VCaP (cell line): ENCODE measurements around the gene COPS3.

Experiments used
- H3K27ac ChIP-seq: fragments of 450-650 bp; 2 replicates; pipeline ENCODE4 v1.5.1; 2017
- TF ChIP-seq, protein P1 (sequence below): fragments of 450-650 bp; conservative IDR thresholded peaks from 2 replicates; pipeline ENCODE4 v1.5.1; 2017; ENCODE audit warnings: mild to moderate bottlenecking, moderate library complexity

COPS3 gene

DNA sequence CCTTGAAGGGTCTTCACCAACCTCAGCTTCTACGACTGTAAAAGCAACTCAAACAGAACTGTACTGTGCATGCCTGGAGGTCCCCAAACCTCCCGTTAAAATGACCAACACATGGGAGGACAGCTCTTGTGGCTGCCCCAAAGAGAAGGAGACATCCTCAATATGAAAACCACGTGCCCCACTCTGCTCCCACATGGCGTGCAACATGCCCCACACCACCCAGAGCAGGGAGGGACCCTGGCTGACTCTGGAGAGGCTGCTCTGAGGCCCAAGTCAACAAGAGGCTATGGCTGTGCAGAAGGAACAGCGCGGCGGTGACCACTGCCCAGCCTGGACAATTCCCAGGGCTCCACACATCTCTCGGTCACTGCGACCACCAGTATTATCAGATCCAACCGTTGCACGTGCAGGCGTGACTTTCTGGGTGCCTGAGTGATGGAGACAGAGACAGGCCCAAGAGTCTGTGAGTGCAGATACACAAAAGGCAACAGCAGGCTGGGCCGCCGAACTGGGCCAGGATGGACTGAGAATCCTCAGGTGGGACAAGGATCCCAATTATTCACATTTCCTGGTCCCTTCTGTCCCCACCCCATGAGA lies 76.3 kb downstream of the COPS3 start:
- TF ChIP-seq, protein P1, sequence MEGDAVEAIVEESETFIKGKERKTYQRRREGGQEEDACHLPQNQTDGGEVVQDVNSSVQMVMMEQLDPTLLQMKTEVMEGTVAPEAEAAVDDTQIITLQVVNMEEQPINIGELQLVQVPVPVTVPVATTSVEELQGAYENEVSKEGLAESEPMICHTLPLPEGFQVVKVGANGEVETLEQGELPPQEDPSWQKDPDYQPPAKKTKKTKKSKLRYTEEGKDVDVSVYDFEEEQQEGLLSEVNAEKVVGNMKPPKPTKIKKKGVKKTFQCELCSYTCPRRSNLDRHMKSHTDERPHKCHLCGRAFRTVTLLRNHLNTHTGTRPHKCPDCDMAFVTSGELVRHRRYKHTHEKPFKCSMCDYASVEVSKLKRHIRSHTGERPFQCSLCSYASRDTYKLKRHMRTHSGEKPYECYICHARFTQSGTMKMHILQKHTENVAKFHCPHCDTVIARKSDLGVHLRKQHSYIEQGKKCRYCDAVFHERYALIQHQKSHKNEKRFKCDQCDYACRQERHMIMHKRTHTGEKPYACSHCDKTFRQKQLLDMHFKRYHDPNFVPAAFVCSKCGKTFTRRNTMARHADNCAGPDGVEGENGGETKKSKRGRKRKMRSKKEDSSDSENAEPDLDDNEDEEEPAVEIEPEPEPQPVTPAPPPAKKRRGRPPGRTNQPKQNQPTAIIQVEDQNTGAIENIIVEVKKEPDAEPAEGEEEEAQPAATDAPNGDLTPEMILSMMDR: no peak
- H3K27ac ChIP-seq: peak overlapping the region; percentile 95

DNA sequence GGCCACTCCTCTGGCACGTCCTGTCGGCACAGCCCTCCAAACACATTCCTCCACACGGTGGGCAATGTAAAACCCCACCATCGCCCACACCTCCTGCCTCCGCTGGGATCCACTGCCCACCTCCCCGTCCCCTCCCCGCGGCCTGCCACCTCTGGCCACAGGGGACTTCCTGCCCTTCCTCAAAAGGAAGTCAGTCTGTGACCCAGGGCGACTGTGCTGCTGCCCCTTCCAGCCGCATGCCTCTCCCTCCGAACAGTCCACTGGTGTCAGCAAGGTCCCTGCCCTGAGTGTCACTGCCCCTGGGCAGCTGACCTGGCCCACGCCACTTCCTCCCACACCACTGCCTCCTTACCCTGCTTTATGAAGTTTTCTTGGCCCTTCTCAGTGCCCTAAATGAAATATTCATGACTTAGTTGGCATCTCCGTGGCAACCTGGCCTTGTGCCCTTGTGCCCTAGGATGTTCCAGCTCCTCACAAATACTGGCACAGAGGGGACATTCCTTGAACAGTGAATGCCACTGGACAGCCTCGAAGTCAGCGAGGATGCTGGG lies 76.9 kb downstream of the COPS3 start:
- H3K27ac ChIP-seq: peak overlapping the region; percentile 95
- TF ChIP-seq, protein P1: no peak

DNA sequence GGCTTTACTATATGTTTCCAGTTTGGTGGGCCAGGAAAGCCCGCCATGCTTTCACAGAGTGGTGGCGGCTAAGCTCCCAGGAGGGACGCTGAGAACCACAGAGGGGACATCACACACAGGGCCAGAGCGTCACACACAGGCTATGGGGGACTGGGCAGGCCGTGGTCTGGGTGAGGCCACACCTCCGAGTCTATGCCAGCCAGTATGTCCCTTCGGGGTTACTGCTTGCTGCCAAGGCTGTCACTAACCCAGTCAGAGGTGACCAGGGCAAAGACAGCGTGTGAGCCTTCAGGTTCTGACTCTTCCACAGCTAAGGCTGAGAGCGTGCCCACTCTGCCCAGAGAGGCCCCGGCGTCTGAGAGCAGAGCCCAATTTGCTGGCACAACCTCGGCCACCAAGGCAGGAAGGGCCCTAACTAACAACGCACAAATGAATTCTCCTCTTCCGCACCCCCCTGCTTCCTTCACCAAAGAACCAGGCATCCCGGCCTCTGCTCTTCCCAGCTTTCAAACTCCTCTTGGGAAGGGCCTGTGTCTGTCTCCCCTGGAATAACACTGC lies 77.8 kb downstream of the COPS3 start:
- TF ChIP-seq, protein P1: no peak
- peak overlapping the region; percentile 95 for H3K27ac ChIP-seq

DNA sequence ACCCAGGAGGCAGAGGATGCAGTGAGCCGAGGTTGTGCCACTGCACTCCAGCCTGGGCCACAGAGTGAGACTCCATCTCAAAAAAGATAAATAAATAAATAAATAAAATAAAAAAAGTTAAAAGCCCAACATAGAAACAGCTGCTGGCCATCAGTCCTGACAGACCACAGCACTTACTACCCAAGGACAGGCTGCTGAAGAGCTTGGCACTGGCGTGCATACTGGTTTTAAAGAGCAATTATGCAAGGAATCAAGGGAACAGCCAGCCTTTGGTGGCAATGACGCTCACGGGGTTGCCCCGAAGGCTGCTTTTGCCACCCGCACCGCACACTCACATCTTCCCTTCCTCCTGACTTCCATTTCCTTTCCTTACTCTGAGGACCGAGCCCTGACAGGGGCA lies 79.1 kb downstream of the COPS3 start:
- H3K27ac ChIP-seq: peak overlapping the region; percentile 13; the same call in 1 of the 2 replicates
- TF ChIP-seq, protein P1: no peak

DNA sequence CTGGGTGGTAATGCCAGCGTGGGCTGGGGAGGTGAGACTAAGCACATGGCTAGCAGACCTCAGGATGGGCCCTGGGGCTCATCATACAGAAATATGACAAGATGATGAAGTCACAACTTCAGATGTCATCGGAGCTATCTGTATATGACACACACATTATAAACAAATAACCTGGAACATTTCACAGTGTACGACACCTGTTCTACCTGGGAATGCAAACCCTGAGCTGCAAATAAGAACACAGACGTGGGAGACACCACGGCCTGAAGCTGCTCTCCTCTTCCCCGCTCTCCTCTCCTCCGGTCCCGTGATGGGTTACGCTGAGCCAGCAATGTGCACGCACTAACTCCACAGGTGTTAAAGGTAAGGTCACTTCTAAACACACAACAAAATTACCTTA lies 79.8 kb downstream of the COPS3 start:
- TF ChIP-seq, protein P1: no peak
- peak overlapping the region; percentile 13; the same call in 1 of the 2 replicates for H3K27ac ChIP-seq

DNA sequence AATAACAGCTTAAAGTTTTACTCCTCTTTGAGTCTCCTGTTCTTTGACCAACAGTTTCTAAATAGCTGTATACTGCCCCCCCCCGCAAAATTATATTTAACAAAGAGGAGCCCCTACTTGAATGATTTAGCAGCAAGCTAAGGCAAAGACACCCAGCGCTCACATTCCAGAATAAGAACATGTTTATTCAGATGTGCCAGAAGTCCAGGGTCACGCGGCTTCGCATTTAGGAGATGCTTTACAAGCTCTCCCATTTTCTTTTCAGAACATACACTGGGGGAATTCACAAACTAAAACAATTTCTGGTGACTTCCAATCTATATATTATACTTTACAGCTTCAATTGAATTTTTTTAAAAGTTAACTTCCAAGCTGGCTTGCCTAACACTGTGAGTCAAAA lies 80.2 kb downstream of the COPS3 start:
- TF ChIP-seq, protein P1: no peak
- H3K27ac ChIP-seq: peak overlapping the region; percentile 13; the same call in 1 of the 2 replicates

DNA sequence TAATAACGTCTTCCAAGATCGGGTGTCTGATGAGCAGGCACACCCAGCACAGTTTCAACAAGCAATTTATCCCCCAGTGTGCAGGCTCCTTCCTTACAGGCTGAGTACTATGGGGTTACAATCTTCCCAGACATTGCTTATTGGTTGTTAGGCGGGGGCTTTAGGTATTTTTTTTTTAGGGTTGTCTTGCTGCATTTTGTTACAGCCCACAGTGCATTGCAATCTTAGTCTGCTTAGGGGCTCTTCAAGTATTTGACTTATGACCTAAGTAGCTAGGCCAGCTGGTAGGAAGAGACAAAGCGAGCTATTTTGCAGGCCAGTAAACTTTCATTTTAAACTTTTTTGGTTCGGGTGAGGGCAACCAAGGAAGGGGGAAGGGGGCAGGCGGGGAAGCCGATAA lies 80.7 kb downstream of the COPS3 start:
- TF ChIP-seq, protein P1: no peak
- no peak overlapping the region for H3K27ac ChIP-seq
